ENCODE measurements around the gene BMI1. TPM values are rescaled to one million over a fixed set of nuclear protein-coding genes. Genes with fewer than 3 reads are reported as not detected.

The BMI1 gene
- total RNA-seq, 1 donor from 2014 or later, result 63.5 TPM

DNA sequence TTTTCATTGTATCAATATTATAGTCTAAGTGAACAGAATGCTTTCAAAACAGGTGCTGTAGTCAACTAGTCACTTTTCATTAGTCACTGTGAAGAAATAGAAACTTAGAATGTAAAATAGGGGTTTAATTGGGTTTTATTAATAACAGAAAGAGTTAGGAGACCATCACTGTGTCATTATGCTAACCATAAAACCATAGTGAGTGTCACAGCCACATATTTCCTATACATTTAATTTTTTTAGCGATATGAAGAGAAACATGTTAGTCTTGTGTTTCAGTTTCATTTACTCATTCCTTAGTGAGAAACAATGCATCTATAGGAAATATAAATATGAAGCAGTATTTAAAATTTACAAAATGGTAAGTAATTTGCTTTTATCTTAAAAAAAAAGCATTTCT is 46.6 kb downstream of the BMI1 start:
- no peak for DNase-seq

DNA sequence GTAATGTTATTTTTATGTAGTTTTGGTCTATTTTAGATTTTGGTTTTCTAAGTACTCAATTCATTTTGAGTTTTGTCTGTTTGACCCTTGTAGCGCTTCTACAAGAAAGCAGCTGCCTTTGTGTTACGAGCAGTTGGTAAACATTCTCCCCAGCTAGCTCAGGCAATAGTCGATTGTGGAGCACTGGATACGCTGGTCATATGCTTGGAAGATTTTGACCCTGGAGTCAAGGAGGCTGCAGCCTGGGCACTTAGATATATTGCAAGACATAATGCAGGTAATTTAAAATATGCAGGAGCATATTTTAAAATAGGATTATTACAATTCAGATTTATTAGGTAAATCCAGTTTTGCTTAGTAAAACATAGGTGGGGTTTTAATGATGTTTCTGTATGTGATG is 47.5 kb downstream of the BMI1 start:
- no peak for DNase-seq

DNA sequence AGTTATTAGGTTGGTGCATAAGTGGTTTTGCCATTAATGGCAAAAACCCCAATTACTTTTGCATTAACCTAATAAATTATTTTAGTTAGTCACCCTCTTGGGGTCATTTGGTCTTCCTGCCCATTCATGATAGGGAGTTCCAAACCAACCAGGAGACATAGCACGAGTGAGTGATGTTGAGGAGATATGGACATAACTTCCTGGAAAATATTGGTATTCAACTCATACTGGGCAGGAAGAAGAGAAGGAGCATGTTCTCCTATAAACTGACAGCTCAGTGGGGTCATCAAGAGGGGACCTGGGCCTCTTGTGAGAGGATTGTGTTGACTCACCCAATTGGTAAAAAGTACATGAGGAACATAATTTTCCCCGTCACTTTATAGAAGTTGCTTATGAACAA is 48.1 kb downstream of the BMI1 start:
- no peak for DNase-seq

DNA sequence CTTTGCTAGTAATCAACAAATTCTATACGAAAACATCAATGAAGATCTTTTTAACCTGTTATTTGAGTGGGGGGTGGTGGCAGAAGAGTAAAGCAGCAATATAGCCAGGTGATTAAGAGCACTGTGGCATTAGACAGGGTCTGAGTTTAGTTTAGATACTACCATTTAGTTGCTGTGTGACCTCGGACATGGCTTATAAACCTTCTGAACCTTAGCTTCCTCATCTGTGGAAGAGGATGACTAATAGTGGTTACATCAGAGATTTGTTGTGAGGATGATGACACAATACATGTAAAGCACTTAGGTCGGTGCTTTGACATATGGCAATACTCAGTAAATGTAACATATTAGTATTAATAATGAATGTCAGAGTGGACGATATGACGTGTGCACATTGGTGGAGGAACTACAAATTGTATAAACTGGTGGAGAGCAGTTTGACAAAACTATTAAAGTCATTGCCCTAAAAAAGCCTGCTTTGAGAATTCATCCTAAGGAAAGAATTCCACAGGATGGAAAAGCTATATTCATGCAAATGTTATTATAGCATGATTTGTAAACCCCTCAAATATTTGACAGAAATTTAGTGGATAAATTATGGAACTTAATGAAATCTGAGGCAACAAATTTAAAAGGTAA is 48.7 kb downstream of the BMI1 start:
- no peak for DNase-seq

DNA sequence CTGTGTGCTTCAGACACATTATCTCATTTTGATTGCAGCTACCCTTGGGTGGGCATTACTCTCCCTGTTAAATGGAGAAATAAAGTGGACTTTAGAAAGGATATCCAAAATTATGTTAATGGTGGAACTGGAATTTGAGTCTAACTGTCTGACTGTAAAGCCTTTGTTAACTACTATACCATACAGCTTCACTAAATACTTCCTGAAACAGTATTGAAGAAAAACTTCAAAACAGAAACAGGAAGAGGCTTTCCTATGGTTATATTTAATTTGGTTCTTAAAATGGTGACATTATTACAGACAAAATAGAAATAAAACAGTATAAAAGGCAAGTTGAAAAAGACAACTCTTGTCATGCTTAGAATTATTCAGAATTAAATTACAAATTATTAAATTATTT is 49.4 kb downstream of the BMI1 start:
- no peak for DNase-seq

DNA sequence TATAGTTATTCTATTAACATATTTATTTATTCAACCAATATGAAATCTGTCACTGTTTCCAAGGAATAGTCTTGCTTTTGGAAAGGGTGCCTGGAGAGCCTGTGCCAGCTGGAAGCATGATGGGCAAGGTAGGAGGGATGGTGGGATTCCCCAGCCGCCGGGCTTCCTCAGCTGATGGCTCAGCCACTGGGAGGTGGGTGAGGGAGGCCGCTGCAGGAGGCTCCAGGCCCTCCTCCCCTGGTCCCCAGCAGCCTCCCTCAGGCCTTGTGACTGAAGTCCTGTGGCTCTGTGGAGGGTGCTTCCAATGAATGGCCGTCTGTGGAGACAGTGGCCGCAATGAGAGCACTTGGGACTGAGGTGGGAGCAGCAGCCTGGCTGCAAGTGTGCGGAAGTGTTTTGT is 51.4 kb downstream of the BMI1 start:
- DNase-seq, result no peak

DNA sequence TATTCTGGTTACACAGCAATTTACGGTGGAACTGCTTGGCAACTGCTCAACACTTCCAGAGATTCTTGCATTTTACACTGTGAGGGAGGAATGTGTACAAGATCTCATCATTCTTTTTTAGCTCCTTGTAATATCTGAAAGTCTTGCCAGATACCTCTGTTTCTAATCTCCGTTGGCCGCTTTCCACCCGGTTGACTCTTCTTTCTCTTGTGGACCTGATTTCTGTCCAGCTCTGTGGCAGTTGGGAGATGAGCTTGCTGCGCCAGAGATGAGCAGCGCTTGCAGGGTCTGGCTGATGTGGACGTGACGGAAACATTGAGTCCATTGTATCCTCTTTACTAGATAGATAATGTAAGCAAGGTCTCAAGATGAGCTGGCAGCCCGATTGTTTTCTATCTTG is 52.0 kb downstream of the BMI1 start:
- DNase-seq, result peak; percentile 32

DNA sequence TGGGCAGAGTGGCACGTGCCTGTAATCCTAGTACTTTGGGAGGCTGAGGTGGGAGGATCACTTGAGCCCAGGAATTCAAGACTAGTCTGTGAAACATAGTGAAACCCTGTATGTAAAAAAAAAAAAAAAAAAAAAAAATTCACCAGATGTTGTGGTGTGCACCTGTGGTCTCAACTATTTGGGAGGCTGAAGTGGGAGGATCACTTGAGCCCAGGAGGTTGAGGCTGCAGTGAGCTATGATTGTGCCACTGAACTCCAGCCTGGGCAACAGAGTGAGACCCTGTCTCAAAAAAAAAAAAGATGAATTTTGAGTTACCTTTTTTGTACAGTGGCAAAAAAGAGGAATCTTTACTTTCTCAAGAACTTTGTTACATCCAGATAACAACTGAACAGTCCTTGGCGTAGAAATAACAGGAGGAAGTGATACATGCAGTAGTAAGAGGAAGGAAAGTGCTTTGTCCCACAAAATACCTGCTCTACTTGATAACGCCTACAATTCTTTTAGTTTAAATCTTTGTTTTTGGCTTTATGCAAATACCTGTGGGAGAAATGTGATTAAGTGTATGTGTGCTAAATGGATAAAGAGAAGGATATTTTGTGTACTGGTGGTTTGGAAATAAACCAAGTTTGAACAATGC is 53.7 kb downstream of the BMI1 start:
- no peak for DNase-seq

DNA sequence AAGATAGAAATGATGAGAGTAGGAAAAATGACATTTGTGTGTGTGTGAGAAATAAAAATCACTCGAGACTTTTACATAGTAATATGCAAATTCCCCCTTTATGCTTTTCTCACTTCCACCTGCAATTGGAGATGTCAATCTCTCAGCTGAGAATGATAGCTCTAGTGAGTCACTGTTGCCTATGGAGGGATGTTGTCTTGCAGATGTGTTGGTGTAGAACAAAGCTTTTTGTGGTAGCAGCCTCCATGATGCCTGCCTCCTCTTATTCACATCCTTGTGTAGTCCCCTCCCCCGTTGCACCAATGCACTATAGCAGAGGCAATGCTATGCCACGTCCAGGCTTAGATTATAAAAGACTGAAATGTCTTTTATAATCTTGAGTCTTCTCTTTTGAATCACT is 58.2 kb downstream of the BMI1 start:
- DNase-seq, result no peak

Small RNA genes lying within 50 kb of the gene (small RNA-seq; reads per million reads assigned to genes)
- gene AL158211.3 (ENCODE audit: low replicate concordance), result 0.10 reads per million

Other genes with a start within 250 kb of the BMI1 start
- gene EBLN1, start 103.1 kb upstream of the BMI1 start, total RNA-seq, result not detected
- 39.7 TPM for gene COMMD3, start 4.7 kb upstream of the BMI1 start, total RNA-seq
- 0.82 TPM for gene SPAG6, start 24.4 kb downstream of the BMI1 start, total RNA-seq

All from tongue (tissue), 3 donors.